Measurements from ENCODE around the gene MAP1B.

MAP1B gene

DNA sequence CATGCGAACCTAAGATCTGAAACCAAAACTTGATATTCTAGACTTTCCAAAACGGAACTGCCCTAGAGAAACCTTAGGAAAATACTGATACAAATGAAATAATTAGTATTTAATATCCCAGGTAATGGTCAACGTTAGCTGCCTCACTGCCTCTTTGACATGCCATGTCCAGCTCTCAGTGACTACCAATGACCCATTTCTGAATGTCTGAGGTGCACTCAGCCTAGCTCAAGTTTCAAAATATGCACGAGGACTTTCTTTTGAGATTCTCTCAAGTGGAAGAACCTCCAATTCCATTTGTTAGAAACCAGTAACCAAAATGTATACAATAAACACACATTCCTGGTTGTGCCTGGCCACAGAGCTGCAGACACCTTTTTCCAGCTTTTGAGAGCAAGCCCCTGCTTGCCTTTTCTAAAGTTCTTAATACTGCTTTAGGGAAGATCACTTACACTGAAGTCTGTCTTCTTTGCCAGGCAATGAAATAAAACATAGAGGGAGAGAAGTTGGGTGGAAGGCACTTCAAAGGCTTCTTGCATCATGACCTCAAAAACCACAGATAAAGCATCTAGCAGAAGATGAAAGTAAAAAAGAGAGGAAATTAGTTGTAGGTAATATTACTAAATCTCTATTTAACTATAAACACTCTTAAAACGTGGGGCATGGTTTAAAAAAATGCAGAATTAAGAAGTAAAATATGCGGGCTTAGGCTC, 124.9 kb downstream of the MAP1B start:
- DNase-seq, result peak; percentile 91

DNA sequence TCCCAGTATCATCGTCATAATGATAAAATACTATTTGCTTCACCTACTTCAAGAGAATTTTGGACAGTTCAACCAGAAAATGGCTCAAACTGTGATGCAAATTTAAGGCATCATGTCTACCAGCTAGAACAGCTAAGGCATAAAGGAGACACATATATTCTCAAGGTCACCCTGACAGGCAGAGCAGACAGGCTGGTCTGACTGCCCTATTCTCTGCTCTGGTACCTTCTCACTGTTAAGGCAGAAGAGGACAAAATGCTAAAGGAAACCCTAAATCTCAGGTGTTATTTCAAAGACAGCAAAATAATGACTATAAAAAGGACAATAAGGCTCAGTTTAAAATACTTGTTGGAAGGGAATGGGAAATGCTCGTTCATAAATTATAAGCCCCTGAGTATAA, 125.6 kb downstream of the MAP1B start:
- DNase-seq, result no peak

DNA sequence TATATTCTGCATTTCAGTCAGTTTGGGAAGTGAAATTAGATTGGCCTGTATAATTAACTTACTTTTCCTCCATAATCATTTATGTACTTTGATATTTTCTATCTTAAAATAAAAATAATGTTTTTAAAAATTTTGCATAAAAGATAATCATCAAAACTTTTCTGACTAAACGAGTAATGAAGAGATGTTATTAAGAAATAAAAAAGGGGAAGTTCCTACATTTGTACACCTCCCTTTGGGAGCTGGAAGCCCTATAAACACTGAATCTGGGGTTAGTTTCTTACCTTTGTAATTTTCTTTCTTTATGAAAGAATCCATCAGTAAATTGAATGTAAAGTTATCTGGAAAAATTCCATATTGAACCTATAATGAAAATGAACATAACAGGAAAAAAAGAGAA, 126.6 kb downstream of the MAP1B start:
- no peak for DNase-seq

DNA sequence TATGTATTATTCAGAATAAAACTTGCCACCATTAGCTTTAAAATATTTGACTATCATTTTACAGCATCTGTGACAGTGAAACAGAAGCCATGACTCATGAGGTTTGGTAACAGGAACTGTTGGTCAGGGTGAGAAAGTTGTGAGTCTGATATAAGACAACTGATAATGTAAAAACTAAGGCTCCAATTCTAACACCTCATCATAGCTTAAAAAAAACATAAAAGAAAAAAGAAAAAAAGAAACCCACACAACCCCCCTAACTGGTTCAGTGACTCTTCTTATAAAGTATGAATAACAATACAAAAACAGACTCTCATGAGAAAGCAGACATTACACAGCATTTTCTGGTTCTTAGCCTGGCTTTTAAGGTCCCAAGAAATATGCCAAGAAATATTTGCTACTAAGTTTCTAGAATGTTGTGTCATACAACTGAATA, 127.0 kb downstream of the MAP1B start:
- peak; percentile 96 for DNase-seq

DNA sequence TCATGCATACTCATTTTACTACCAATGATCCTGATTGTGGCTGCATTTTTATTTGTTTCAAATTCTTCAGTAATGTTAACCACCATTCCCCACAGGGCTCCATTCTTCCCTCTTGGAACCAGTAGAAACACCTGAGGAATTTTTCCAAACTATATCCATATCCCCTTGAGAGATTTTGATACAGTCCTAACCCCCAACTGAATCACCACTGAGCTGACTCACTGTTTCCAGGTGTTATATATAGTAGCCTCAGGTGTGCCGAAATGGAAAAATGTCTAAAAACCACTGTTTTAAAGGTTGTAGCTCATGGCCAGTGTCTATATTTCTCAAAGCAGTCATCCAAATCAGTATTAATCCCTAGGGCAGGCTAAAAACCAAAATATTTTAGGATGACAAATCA, 127.6 kb downstream of the MAP1B start:
- DNase-seq, result no peak

DNA sequence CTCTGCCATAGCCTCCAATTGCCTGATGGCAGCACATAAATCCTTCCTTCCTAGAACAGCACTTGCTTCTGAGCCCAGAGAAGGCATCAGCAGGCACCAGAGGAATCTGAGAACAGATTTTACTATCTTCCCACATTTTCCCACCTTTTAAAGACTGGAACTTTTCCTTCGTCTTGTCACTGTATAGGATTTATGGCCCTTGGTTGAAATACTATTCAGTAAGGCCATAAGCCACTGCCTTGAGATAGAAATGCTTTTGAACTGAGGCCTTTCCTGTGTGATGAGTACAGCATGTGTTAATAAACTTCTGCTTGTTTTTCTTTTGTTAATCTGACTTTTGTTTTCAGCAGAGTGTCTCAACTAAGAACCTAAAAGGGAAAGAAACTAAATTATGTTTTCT, 128.4 kb downstream of the MAP1B start:
- no peak for DNase-seq

DNA sequence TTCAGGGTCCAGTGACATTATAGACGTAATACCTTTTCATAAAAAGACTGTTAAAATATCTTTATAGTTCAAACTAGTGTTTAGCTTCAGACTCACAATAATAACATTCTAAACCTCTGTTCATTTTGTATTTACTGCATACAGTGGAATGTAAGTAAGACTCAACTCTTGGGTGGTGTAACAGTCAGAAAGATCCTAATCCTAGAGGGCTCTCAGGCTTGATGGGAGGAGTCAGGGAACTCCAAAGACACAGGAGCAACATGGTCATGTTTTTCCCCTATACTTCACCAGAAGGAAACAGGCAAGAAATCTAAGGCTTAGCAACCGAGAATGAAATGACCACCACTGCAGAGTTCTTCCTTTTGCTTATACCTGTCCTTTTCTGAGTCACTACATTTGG, 130.1 kb downstream of the MAP1B start:
- DNase-seq, result peak; percentile 61

DNA sequence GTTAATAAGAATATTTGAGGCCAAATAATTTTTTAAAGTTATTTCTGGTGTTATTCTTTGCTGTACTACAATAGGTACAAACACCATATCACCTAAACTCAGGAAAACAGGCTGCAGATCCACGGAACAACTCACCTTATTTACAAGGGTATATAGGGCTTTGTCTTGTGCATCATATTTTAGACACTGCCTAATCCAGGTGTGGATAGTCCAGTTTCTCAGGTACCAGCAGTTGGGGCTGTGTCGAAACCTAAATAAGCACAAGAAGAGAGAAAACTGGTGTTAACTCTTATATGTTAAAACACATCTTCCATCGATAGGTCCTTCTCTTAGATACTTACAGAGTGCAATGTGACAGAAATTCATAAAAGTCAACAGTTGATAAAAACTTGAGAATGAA, 130.6 kb downstream of the MAP1B start:
- DNase-seq, result no peak

DNA sequence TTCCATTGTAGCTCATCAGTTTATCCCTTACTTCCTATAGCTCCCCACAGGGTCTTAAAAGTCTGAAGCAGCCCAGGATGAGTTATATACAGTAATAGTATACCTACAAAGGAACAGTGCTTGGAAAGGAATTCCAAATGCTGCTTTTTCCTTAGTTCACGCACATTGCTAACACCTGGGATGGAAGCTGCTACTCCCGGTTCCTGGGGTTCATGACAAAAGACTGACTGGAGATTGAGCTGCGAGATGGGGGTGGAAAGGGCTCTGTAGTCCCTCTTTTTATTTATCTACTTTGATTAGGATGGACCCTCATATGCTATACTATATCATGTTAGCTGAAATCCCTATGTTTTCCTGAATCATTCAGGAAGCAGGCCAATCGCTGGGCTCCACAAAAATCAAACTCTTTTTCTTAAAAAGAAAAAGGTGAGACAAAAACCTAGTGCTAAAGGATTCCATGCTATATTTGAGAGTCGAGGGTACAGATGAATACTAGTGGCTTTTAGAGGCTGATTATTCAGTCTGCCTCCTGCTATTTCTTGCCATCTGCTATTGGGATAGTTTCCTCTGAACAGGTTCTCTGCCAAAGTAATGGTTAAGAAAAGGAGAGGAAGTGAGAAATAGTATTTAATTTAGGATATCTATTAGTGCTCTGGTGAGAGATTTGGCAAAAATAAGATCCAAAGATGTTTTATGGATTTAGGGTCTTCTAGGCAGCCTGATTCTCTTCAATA, 131.6 kb downstream of the MAP1B start:
- no peak for DNase-seq

DNA sequence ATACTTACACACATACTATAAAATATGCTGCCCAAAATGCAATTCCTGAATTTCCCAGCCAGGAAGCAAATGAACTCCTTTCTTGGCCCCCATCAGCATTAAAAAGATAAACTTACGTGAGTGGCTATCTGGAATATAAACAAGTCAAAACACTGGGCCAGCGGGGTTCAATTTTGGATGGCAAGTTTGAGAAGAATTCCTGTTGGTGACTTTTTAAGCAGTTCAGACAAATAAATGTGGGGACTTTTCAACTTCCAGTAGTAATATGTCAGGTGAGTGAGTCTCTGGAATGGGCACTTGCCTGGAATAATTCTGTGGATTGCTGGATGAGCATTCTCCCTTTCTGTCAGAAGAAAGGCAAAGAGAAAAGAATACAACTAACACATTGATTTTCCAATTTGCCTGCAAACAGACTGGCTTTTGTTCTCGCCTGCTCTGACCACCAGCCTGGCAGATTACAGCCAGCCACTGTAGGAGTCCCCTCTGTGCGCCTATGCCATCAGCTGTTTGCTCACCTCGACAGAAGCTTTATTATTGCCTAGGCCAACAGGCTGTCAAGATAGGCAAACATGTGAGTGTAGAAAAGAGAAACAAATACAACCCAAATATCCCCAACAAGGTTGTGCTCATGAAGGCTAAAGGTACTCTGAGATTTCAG, 134.2 kb downstream of the MAP1B start:
- DNase-seq, result no peak

DNA sequence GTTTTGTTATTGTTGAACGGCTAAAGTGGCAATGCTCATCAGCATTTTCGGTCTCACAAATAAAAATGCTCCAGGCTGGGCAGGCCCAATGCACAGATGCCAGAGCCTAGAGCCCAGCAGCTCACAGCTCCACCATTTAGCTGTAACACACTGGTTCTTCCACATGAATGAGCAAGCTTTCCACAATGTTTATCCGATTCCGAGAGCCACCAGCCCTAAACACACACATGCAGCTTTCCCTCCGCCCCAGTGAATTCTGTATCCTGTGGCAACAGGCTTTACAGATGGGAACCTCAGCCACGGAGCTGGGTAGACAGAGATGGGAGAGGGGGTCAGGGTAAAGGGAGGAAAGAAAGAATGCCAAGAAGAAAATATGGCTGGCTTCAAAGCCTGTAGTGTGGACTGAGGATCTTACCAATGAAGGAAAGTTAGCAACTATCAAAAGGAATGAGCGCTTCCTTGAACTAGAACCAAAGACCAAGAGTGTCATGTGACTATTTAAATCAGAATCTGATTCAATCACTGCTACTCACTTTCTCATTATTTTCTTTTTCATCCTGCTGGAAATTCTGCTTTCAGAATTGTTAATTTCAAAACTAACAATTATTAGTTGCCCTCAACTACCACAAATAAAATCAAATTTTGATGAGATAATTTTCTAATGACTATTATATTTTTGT, 135.7 kb downstream of the MAP1B start:
- no peak for DNase-seq

DNA sequence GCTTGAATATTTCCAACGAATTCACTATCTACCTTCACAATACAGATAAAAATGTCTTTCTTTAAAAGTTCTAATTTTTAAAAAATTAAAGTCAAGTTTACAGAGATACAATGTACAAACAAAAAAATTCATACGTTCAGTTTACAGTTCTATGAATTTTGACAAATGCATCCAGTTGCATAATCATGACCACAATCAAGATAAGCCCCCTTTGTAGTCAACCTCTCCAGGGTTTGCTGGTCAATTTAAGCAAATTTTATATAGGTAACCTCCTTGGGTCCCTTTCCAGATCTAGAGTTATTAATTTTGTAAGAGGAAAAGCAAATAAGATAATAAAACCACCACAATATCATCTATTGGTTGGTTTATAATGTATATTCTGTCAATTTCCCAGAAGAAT, 136.4 kb downstream of the MAP1B start:
- peak; percentile 59 for DNase-seq

DNA sequence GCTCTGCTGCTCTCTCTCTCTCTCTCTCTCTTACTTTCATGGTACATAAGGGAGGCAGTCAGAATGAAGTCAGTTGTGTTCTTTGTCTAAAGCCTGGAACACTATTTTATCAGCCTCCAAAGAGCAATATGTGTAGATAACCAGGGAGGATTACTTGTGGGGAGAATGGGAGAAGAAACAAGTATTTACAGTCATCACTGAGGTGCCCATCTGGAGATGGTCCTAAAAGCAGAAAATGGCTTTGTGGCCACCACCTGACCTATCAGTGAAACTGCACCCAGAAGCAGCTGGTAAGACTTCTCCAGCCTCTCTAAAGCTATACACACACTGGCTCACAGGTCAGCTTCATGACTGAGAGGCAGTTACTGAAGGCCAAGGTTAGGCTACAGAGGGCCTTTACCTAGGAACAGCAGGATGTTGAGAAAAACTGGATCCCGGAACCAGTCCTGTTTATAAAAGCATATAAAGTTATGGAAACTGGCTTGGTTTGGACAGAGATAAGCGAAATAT, 137.6 kb downstream of the MAP1B start:
- DNase-seq, result peak; percentile 87

DNA sequence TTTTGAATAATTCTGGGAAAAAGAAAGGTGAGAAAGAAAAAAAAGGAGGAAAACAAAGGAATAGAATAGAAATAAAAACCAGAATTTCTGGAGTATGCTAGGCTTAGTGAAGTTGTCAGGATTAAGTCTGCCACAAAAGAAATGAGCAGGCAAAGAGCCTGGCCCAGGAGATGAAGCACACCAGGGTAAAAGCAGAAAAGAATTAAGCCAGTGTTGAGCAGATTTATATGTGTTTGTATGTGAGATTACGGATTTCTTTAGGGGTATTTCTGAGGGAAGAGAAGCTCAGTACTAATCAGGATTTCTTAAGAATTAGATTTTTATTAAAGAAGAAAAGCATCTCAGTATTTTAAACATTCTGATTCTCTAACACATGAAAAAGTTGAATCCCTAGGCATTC, 138.3 kb downstream of the MAP1B start:
- DNase-seq, result no peak

DNA sequence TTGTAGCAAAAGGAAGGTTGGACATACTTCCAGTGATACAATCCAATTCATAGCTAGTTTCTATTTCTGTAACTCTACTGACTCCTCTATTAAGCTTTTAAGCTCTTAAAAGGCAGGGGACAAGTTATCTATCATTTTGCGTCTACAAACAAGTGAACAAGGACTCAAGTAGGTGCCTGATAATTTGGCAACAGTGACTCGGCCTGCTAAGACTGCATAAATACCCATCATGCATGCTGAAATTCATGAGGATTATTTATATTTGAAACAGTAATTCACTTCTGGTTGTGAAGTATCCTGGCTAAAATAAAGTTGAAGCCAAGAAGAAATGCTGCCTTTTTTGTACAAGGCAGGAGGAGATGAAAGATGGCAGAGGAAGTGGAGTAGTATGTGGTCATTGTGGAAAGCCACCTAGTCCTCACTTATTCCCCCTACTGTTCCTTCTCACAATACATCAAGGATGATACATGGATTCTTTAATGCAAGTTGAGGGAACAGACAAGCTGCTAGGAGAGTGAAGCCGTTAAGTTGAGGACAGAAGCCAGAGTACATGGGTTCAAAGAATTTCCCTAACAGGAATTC, 138.8 kb downstream of the MAP1B start:
- DNase-seq, result no peak

DNA sequence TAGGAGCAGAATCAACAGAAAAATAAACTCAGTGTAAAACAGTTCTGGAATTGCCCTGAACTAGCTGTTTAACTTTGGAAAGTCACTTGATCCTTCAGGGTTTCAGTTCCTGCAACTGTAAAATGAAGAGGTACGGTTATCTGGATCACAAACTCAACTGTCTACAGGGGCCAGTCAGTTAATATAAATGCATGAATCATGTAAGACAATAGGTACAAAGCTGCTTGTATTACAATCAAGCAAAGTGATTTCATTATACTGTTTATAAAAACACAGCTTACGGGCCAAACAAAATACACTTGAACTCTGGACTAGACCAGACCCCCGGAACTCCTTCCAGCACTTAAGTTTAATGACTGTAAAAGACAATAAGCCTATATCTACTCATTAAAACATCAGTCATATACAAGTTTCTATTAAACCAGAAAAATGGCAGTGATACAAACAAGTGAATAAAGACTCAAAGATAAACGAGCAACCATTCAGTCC, 139.7 kb downstream of the MAP1B start:
- DNase-seq, result no peak

DNA sequence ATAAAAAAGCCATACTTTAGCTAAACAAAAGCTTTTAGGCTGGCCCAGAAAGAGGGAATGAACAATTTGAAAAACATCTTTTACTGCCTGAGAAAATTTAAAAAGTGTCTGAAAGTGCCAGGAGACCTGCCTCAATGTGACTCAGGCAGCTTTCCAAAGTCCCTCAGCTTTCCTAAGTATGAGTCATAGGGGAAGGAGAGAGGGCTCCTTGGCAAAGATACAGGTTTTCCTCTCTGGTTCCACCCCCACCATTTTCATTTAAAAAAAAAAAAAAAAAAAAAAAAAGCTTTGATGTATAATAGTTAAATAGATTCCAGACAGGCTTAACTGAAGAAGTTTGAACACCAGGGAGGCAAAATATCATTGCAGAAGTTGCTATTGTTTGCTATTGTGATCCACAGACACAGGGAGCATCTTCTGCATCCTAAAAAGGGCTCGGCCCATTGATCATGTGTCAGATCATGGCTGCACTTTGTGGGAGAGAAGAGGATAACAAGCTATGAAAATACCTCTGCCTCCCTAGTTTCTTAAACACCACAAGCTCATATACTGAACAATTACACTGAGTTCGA, 141.2 kb downstream of the MAP1B start:
- no peak for DNase-seq

DNA sequence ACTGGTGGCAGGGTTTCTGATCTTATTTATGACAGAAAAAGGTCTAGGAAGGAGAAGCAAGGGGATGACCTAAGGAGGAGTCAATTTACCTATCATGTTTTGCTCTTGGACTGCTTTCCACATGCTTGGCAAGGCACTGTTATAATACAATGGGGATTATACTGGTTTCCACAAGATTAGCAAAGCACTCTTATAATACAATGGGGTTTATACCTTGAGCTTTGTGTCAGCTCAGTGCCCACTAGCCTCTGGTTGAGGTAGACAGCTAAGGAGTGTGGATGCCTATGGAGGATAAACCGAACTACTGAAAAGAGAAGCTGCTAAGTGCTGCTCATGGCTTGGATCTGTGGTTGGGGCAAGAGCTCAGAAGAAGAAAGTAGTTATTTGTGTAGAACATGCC, 144.1 kb downstream of the MAP1B start:
- DNase-seq, result no peak

DNA sequence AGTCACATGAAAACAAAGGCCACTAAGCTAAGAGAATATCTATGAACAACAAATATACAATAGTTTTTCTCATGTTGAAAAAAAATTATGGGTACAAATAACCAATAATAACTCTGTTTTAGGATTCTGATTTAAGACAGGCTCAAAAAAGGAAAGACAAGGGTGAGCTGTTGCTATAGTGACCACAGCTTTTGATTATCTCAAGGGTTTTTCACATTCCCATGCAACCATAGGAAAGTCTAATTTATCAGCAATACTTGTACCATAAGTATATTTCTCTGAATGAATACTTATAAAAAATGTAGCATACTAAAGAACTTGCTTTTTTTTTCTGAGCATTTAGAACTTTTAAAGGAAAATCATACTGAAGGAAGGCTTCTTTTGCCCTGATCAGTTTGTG, 144.7 kb downstream of the MAP1B start:
- DNase-seq, result no peak

DNA sequence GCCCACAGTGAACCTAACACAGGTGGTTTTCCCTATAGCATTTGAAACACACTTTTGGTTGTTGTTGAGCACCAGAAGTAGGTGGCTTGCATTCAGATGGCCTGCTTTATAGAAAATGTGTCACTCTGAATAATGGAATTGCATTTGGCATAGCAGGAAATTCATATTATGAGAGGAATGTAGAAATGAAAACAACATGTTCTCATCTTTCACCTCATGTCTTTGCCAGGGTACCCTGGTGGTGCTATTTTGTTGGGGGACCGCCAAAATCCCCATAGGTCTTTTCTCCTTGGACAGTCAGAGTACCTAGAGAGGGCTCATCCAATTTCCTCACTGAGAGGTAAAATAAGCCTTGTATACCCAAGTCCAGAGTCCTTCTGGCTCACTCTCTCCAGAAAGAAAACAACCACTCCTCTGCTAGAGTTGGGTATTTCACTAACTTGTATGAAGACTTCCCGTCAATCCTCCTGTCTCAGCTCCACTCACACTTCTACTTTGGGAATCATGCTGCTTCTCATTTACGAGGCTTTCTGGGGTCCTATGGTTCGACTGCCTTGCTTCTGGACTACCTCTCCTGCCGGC, 145.4 kb downstream of the MAP1B start:
- DNase-seq, result no peak

DNA sequence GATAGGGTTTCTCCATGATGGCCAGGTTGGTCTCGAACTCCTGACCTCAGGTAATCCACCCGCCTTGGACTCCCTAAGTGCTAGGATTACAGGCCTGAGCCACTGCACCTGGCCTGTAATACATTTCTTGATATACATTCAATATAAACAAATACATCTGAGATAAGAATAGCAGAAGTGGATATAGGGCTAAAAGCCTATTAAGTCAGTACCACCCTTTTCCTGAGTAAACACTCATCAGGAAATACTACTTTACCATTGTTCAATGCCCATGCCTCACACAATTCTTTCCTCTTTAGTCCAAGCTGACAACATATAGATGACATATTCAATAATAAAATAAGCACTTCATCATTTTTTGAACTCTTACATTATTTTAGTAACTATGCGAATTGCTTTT, 148.0 kb downstream of the MAP1B start:
- DNase-seq, result no peak

DNA sequence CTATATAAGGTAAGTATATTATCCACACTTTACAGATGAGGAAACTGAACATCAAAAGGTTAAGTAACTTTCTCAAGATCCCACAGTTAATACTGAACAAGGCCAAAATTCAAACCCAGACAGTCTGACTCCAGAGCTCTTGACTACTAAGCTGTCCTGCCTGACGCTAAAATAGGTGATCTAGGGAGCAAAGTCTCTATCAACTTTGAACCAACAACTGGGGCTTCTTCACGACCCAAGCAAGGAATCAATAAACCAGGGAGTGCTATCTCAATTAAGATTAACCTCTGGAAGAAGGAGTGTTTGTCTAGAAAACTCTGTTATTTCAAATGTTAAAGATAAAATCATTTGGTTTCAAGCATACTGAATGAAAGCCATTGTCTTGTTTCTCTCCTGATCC, 148.4 kb downstream of the MAP1B start:
- DNase-seq, result no peak
